ENCODE measurements around the gene RGS2.

Gene RGS2

GRCh38 chr1:192775631-192776030 is 33.2 kb upstream of the RGS2 start:
- Histone ChIP-seq H3K4me1 (ENCODE audit: control insufficient read depth, insufficient read depth, low read length) (no peaks in the 10 kb centered on the region), H3K36me3 (ENCODE audit: control insufficient read depth, insufficient read depth, low read length, severe bottlenecking) (no peaks in the 10 kb centered on the region), H3K4me3 (ENCODE audit: low read length) (no peak overlapping the region), H3K9me3 (ENCODE audit: control insufficient read depth, low read length) (no peaks in the 10 kb centered on the region), H3K27me3 (replicated peaks; ENCODE audit: control insufficient read depth, insufficient read depth, low read length) (no peaks in the 10 kb centered on the region), H3K9ac (ENCODE audit: low read length) (no peak overlapping the region)
- no peak for DNase-seq (ENCODE audit: low read depth)

- Histone ChIP-seq H3K4me1 (ENCODE audit: control insufficient read depth, insufficient read depth, low read length) (no peaks in the 10 kb centered on the region), H3K36me3 (ENCODE audit: control insufficient read depth, insufficient read depth, low read length, severe bottlenecking) (no peaks in the 10 kb centered on the region), H3K9ac (ENCODE audit: low read length) (no peak overlapping the region), H3K9me3 (ENCODE audit: control insufficient read depth, low read length) (no peaks in the 10 kb centered on the region), H3K27me3 (replicated peaks; ENCODE audit: control insufficient read depth, insufficient read depth, low read length) (no peaks in the 10 kb centered on the region), H3K4me3 (ENCODE audit: low read length) (no peak overlapping the region)
- DNase-seq (ENCODE audit: low read depth) = no peak
Observed at GRCh38 chr1:192776206-192776605, 32.6 kb upstream of the RGS2 start.

- no peak overlapping the region for H3K4me3 ChIP-seq (ENCODE audit: low read length)
- H3K9me3 ChIP-seq (ENCODE audit: control insufficient read depth, low read length) = no peaks in the 10 kb centered on the region
- DNase-seq (ENCODE audit: low read depth) = no peak
- no peaks in the 10 kb centered on the region for H3K27me3 ChIP-seq (replicated peaks; ENCODE audit: control insufficient read depth, insufficient read depth, low read length)
- no peak overlapping the region for H3K9ac ChIP-seq (ENCODE audit: low read length)
- H3K36me3 ChIP-seq (ENCODE audit: control insufficient read depth, insufficient read depth, low read length, severe bottlenecking) = no peaks in the 10 kb centered on the region
- H3K4me1 ChIP-seq (ENCODE audit: control insufficient read depth, insufficient read depth, low read length) = no peaks in the 10 kb centered on the region
Observed at GRCh38 chr1:192776998-192777397, 31.8 kb upstream of the RGS2 start.

GRCh38 chr1:192783791-192784190 is 25.0 kb upstream of the RGS2 start:
- Histone ChIP-seq H3K9me3 (ENCODE audit: control insufficient read depth, low read length) (no peaks in the 10 kb centered on the region), H3K4me3 (ENCODE audit: low read length) (no peak overlapping the region), H3K27me3 (replicated peaks; ENCODE audit: control insufficient read depth, insufficient read depth, low read length) (no peaks in the 10 kb centered on the region), H3K36me3 (ENCODE audit: control insufficient read depth, insufficient read depth, low read length, severe bottlenecking) (no peaks in the 10 kb centered on the region), H3K4me1 (ENCODE audit: control insufficient read depth, insufficient read depth, low read length) (peaks cover 8% of the 10 kb centered on the region), H3K9ac (ENCODE audit: low read length) (no peak overlapping the region)
- DNase-seq (ENCODE audit: low read depth) = no peak

- Histone ChIP-seq H3K27me3 (replicated peaks; ENCODE audit: control insufficient read depth, insufficient read depth, low read length) (no peaks in the 10 kb centered on the region), H3K4me1 (ENCODE audit: control insufficient read depth, insufficient read depth, low read length) (peaks cover 8% of the 10 kb centered on the region), H3K4me3 (ENCODE audit: low read length) (no peak overlapping the region), H3K9me3 (ENCODE audit: control insufficient read depth, low read length) (no peaks in the 10 kb centered on the region), H3K36me3 (ENCODE audit: control insufficient read depth, insufficient read depth, low read length, severe bottlenecking) (no peaks in the 10 kb centered on the region), H3K9ac (ENCODE audit: low read length) (no peak overlapping the region)
- DNase-seq (ENCODE audit: low read depth) = no peak
Observed at GRCh38 chr1:192784397-192784796, 24.4 kb upstream of the RGS2 start.

- DNase-seq (ENCODE audit: low read depth) = no peak
- no peaks in the 10 kb centered on the region for H3K27me3 ChIP-seq (replicated peaks; ENCODE audit: control insufficient read depth, insufficient read depth, low read length)
Observed at GRCh38 chr1:192786576-192786975, 22.3 kb upstream of the RGS2 start.

GRCh38 chr1:192787914-192788585 is 20.8 kb upstream of the RGS2 start:
- H3K4me3 ChIP-seq (ENCODE audit: low read length) = peak overlapping the region; percentile 26
- H3K9me3 ChIP-seq (ENCODE audit: control insufficient read depth, low read length) = no peaks in the 10 kb centered on the region
- no peaks in the 10 kb centered on the region for H3K27me3 ChIP-seq (replicated peaks; ENCODE audit: control insufficient read depth, insufficient read depth, low read length)
- peak overlapping the region; percentile 58 for H3K9ac ChIP-seq (ENCODE audit: low read length)
- peaks cover 8% of the 10 kb centered on the region for H3K4me1 ChIP-seq (ENCODE audit: control insufficient read depth, insufficient read depth, low read length)
- no peaks in the 10 kb centered on the region for H3K36me3 ChIP-seq (ENCODE audit: control insufficient read depth, insufficient read depth, low read length, severe bottlenecking)
- DNase-seq (ENCODE audit: low read depth) = peak; percentile 92

More at GRCh38 chr1:192786576-192786975, 22.3 kb upstream of the RGS2 start:
- Histone ChIP-seq H3K9me3 (ENCODE audit: control insufficient read depth, low read length) (no peaks in the 10 kb centered on the region), H3K4me1 (ENCODE audit: control insufficient read depth, insufficient read depth, low read length) (peaks cover 8% of the 10 kb centered on the region), H3K36me3 (ENCODE audit: control insufficient read depth, insufficient read depth, low read length, severe bottlenecking) (no peaks in the 10 kb centered on the region), H3K9ac (ENCODE audit: low read length) (no peak overlapping the region), H3K4me3 (ENCODE audit: low read length) (no peak overlapping the region)

GRCh38 chr1:192789871-192790270 is 19.0 kb upstream of the RGS2 start:
- Histone ChIP-seq H3K27me3 (replicated peaks; ENCODE audit: control insufficient read depth, insufficient read depth, low read length) (no peaks in the 10 kb centered on the region), H3K9me3 (ENCODE audit: control insufficient read depth, low read length) (no peaks in the 10 kb centered on the region), H3K9ac (ENCODE audit: low read length) (no peak overlapping the region), H3K36me3 (ENCODE audit: control insufficient read depth, insufficient read depth, low read length, severe bottlenecking) (no peaks in the 10 kb centered on the region), H3K4me1 (ENCODE audit: control insufficient read depth, insufficient read depth, low read length) (peaks cover 7% of the 10 kb centered on the region), H3K4me3 (ENCODE audit: low read length) (no peak overlapping the region)
- no peak for DNase-seq (ENCODE audit: low read depth)

- no peak for DNase-seq (ENCODE audit: low read depth)
- no peak overlapping the region for H3K4me3 ChIP-seq (ENCODE audit: low read length)
- H3K27me3 ChIP-seq (replicated peaks; ENCODE audit: control insufficient read depth, insufficient read depth, low read length) = no peaks in the 10 kb centered on the region
- peaks cover 4% of the 10 kb centered on the region for H3K4me1 ChIP-seq (ENCODE audit: control insufficient read depth, insufficient read depth, low read length)
- H3K9ac ChIP-seq (ENCODE audit: low read length) = no peak overlapping the region
- no peaks in the 10 kb centered on the region for H3K36me3 ChIP-seq (ENCODE audit: control insufficient read depth, insufficient read depth, low read length, severe bottlenecking)
- no peaks in the 10 kb centered on the region for H3K9me3 ChIP-seq (ENCODE audit: control insufficient read depth, low read length)
Observed at GRCh38 chr1:192792628-192793027, 16.2 kb upstream of the RGS2 start.

GRCh38 chr1:192793983-192794767 is 14.7 kb upstream of the RGS2 start:
- Histone ChIP-seq H3K9ac (ENCODE audit: low read length) (no peak overlapping the region), H3K27me3 (replicated peaks; ENCODE audit: control insufficient read depth, insufficient read depth, low read length) (no peaks in the 10 kb centered on the region), H3K4me3 (ENCODE audit: low read length) (no peak overlapping the region), H3K4me1 (ENCODE audit: control insufficient read depth, insufficient read depth, low read length) (no peaks in the 10 kb centered on the region), H3K36me3 (ENCODE audit: control insufficient read depth, insufficient read depth, low read length, severe bottlenecking) (no peaks in the 10 kb centered on the region), H3K9me3 (ENCODE audit: control insufficient read depth, low read length) (no peaks in the 10 kb centered on the region)
- no peak for DNase-seq (ENCODE audit: low read depth)

- H3K9ac ChIP-seq (ENCODE audit: low read length) = no peak overlapping the region
- H3K4me1 ChIP-seq (ENCODE audit: control insufficient read depth, insufficient read depth, low read length) = no peaks in the 10 kb centered on the region
- H3K36me3 ChIP-seq (ENCODE audit: control insufficient read depth, insufficient read depth, low read length, severe bottlenecking) = no peaks in the 10 kb centered on the region
- H3K27me3 ChIP-seq (replicated peaks; ENCODE audit: control insufficient read depth, insufficient read depth, low read length) = no peaks in the 10 kb centered on the region
- H3K9me3 ChIP-seq (ENCODE audit: control insufficient read depth, low read length) = no peaks in the 10 kb centered on the region
- no peak overlapping the region for H3K4me3 ChIP-seq (ENCODE audit: low read length)
- DNase-seq (ENCODE audit: low read depth) = no peak
Observed at GRCh38 chr1:192794768-192795035, 14.1 kb upstream of the RGS2 start.

Measured in adipocyte (in vitro differentiated cells).